Activated T-cell treated with anti-CD3 and anti-CD28 coated beads for 1 hour (primary cell): ENCODE measurements around the gene KIF13A.
"Not testable (repeated sequence)": the region's sequence is repeated elsewhere in the genome, so short reads cannot be mapped to it uniquely, and the experiment has no call there.

ENCODE experiments used
- DNase-seq: peaks from one replicate; pipeline ENCODE4 v3.0.0-alpha.2; 2020; ENCODE audit warnings: low read depth

The KIF13A gene

GRCh38 chr6:17871189-17871519 is 116.3 kb downstream of the KIF13A start:
- no peak for DNase-seq

- no peak for DNase-seq
These were observed 116.9 kb downstream of the KIF13A start for GRCh38 chr6:17870300-17871188.

DNA sequence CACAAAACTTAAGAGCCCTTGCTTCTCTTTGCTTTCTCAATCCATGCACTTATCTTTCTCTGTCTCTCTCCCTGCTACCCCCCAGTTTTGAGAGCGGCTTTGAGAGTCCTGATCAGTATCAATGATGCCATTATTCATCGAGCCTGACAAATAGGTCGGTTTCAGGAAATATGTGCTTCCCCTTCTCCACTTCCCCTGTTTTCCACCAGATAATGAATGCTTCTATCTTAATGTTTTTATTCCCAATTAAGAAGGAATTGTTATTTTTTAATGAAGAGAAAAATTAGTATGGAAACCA is 117.7 kb downstream of the KIF13A start:
- DNase-seq, result no peak

DNA sequence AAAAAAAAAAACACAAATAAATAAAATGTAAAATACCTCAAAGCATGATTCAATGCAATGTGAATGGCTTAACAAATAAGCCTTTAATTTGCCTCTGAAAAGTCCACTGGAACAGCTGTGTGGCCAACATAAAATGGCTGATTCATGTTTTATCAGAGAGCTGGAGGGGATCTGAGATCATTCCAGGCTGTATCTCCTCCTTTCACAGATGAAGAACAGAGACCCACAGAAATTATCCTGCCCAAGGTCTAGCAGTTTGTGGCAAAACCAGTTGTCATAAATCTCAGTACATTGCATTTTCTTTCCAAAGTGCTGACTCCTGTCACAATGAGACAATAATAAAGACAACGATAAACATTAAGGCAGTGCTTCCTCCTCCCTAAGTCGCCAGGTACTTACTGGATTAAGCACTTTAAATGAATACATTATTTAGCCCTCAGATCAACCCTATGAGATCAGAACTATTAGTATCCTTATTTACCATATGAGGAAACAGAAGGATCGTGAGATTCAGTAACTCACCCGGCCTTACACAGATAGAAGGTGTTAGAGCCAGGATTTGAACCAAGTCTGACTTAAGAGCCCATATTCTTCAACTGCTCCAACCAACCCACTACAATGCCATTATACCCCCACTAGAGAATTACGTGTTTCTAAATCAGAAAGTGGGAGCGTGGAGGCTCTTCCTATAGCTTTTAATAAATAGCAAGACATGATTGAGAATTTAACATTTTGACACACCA is 118.3 kb downstream of the KIF13A start:
- DNase-seq, result no peak

- no peak for DNase-seq
These were observed 119.6 kb downstream of the KIF13A start for GRCh38 chr6:17867880-17868279.

DNA sequence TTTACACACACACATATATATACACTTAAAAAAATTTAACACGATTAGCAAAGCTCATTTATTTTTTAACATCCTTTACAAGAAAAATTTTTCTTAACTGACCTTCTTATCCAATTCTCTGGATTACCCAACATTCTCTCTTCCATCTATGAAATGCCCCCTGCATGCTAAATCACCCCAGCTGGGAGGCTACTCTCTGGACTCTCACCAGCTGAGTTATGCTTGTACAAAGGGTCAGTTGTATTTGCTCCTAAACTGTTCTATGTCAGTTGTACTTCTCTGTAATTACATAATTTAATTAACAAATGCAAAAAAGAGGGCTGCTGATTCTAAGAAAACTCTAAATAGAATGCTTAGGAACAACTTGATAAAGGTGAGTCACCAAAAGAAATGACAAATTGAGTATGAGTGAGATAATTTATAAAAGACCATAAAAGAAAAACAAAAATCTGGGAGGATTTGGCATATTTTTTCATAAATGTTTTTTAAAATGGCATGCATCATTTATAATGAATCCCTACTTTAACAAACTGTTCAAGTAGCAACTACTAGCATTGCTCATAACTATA is 120.5 kb downstream of the KIF13A start:
- no peak for DNase-seq

DNA sequence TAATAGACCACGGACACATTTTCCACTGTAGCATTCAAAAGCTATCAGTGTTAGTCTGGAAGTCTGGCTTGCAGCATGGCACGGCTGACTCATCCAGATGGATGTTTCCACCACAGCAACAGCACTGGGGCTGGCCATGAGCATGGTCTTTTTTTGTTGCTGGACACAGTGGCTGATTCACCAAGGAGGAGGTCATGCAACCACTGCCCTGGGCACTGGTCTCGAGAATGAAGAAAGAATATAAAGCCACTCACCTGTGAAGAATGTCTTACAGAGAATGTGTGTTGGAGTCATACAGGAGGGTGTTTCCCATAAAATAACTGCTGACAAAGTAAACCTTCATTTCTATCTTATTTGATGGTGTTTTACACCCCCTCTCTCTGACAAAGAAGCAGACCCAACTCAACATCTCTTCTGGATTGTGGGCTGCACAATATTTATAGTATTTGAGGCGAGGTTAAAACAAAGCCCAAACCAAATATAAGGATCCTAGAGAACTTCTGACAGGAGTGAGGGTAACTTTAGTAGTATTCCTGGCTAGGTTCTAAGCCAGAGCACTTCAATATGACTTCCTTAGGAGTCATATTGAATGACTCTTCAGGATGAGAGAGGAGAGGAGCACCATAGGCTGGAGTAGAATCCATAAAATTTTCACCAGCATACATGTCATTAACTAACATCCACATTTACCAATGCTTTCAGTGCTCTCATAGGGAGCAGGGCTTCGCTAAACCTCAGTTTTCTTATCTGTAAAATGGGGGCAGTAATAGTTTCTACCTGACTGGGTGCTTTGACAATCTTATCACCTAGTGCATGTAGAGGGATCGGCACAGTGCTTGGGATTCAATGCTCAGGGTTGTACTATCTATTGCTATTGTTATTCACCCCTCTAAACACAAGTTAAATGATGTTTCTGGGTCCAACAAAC is 121.4 kb downstream of the KIF13A start:
- no peak for DNase-seq

- no peak for DNase-seq
These were observed 122.2 kb downstream of the KIF13A start for GRCh38 chr6:17865243-17865642.

GRCh38 chr6:17863901-17864754 is 123.3 kb downstream of the KIF13A start:
- DNase-seq, result no peak

- no peak for DNase-seq
These were observed 126.1 kb downstream of the KIF13A start for GRCh38 chr6:17861361-17861760.

DNA sequence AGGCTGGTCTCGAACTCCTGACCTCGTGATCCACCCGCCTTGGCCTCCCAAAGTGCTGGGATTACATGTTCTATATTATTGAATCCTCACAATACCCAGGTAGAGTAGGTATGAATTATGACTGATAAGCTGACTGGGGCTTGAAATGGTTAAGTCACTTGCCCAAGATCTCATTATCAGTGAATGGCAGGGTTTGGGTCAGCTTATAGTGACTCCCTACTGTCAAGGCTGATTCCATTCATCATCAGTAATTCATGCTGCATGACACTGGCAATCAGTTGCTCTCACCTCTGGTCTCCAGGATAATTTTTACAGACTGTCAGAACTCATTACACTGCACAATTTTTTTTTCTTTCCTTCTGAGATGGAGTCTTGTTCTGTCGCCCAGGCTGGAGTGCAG is 127.6 kb downstream of the KIF13A start:
- no peak for DNase-seq

DNA sequence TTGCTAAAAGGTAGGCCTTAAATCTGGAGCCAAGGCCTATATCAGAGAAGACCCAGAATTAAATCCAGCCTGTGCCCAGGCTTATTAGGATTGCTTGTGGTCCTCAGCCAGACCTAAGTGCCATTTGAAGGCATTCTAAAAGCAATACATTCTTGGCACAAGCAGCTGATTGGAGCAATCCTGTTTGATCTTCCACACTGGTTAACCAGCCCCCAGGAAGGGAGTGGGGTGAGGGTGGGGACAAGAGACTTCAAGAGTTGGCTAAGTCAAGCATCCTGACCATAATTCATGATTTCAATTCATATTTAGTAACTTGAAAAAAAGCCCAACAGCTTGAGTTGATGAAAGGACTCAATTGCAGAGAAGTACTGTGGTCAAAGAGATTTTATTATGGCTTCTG is 128.9 kb downstream of the KIF13A start:
- DNase-seq, result no peak

DNA sequence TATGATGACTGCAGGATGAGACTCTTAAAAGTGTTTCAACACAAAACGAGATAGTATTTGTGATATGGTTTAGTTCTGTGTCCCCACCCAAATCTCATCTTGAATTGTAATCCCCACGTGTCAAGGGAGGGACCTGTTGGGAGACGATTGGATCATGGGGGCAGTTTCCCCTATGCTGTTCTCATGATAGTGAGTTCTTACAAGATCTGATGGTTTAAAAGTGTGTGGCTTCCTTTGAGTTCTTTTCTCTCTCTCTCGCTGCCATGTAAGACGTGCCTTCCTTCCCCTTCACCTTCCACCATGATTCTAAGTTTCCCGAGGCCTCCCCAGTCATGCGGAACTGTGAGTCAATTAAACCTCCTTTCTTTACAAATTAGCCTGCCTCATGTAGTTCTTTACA is 130.2 kb downstream of the KIF13A start:
- not testable (repeated sequence) for DNase-seq

DNA sequence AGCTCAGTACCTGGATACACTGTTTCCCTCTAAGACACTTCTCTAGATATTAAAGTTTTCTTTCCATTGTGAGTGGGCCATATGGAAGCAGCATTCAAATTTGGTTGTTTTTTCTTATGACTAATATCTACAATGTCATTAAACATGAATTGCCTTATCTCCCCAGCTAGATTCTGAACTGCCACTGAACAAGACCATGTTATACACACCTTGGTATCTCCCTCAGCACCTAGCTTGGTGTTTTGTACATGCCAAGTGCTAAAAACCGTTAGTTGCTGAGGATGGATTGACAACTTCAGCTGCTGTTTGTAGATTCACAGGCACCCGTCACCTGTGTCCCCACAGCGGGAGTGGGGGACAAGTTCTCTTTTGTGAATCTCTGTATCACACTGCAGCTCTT is 131.1 kb downstream of the KIF13A start:
- DNase-seq, result no peak

GRCh38 chr6:17855381-17855780 is 132.1 kb downstream of the KIF13A start:
- DNase-seq, result no peak

DNA sequence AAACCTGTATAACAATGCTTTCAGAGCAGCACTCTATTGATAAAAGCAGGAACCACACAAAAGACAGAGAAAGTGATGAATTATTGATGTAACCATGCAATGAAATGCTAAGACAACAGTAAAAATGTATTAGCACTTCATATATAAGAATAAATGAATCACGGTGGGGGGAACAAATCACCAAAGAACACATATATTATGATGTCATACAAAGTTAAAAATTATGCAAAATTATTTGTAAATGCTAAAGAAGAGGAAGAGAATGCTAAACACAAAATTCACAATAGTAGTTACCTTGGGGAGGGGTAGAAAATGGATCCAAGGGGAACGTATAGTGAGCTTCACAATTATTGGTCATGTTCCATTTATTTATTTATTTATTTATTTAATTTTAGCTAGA is 133.9 kb downstream of the KIF13A start:
- DNase-seq, result no peak

DNA sequence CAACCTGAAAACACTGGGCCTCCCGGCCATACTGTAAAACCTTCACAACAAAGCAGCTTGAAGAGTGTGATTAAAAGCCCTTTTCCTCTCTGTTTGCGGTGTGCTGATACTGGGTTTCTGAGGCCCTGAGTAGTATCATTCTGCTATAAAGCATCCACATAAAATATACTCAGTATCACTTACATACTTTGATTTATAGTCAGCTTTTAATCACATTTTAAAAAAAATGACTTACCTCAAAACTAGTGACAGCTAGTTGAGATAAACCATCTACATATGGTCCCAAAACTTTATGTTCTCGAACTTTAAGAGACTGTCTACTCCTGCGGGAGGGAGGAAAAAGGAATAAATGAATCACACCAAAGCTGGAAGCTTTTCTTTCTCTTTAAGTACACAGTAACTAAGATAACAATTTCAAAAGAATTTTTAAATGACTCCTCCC is 135.7 kb downstream of the KIF13A start:
- DNase-seq, result no peak

DNA sequence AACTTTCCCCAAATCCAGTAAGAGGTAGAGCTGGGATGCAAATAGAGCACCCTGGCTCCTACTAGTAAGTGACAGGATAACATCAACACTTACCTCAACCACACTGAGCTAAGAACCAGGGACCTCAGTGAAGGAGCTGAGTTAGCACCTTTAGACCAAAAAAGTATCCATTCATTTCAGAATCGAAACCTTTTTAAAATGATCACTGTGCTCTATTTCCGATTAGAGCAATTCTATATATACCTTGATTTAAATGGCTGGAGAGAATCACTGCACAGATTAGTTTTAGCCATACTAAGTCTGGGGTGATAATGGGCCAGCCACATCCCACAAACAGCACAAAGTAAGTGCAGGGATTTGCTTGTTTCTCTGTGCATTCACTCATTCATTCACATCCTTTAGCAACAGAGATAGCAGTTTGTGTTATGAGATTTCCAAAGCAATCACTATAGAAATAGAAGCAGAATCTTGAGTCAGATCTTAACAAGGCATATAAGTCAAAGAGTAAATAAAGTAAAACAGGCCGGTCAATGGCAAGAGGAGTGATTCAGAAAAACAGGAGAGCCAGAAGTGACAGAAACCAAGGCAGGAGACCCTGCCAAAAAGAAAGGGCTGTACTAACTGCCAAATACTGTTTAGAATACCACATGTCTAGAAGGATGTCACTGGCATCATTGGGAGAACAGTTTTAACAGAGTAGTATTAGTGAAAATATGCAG is 136.3 kb downstream of the KIF13A start:
- DNase-seq, result no peak

- no peak for DNase-seq
These were observed 137.2 kb downstream of the KIF13A start for GRCh38 chr6:17850281-17850680.

- no peak for DNase-seq
These were observed 140.2 kb downstream of the KIF13A start for GRCh38 chr6:17847203-17847760.
